SK-N-MC (cell line): ENCODE results near the gene FREM3.

ENCODE experiments used
- DNase-seq: peaks from one replicate; pipeline ENCODE4 v3.0.0-alpha.2; 2011; ENCODE audit warnings: low read depth, low spot score
- H3K27ac ChIP-seq: fragments of 200-600 bp; sonication (generic); 2 replicates; pipeline ENCODE4 v1.5.1; 2016; ENCODE audit warnings: mixed run types
- H3K36me3 ChIP-seq: fragments of 200-600 bp; sonication (generic); 2 replicates; pipeline ENCODE4 v1.6.1; 2017; ENCODE audit warnings: antibody characterized with exemption, low read length, mixed read lengths; ENCODE audit not compliant: insufficient read depth
- H3K4me3 ChIP-seq: fragments of 200-600 bp; sonication (generic); 2 replicates; pipeline ENCODE4 v1.5.1; 2016
- H3K9ac ChIP-seq: fragments of 200-600 bp; sonication (generic); 2 replicates; pipeline ENCODE4 v1.8.0; 2017; ENCODE audit warnings: mixed run types, mixed read lengths; ENCODE audit not compliant: insufficient read length
- H3K9me3 ChIP-seq: fragments of 200-600 bp; sonication (generic); 2 replicates; pipeline ENCODE4 v1.6.1; 2017; ENCODE audit warnings: low read depth, mild to moderate bottlenecking, antibody characterized with exemption, low read length, moderate library complexity, mixed read lengths
- EZH2 ChIP-seq: fragments of 200-600 bp; sonication (generic); IDR thresholded peaks from one replicate; pipeline ENCODE4 v1.6.1; 2017; ENCODE audit warnings: antibody characterized with exemption
- FOXP2 ChIP-seq: optimal IDR thresholded peaks from 2 replicates; pipeline ENCODE3; 2011; ENCODE audit warnings: mild to moderate bottlenecking, moderate library complexity; ENCODE audit not compliant: insufficient read depth; ENCODE audit errors: extremely low read length, control extremely low read depth
- POLR2AphosphoS5 ChIP-seq: IDR thresholded peaks from 2 replicates; pipeline ENCODE4 v1.6.1; 2012; ENCODE audit warnings: mild to moderate bottlenecking, low read depth, low read length, borderline replicate concordance

Gene FREM3

DNA sequence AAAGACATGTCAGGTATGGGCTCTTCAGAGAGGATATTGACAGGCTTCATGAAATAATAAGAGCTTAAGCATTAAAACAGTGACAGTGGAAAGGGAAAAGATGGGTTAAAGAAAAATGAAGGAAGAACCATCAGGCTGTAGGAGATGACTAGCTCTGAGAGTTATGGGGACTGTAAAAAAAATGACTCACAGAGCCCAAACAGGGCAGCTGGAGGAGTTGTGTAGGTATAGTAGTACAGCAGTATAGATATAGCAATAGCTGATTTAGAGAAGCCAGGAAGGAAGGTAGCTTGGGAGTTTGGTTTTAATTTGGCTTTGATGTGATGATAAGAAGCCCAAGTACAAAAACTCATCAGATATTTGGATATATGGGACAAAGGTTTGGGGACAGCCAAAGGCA is 66.6 kb downstream of the FREM3 start:
- Histone ChIP-seq H3K27ac (no peak overlapping the region), H3K4me3 (no peak overlapping the region), H3K36me3 (no peaks in the 10 kb centered on the region), H3K9ac (no peak overlapping the region), H3K9me3 (no peaks in the 10 kb centered on the region)
- TF ChIP-seq EZH2 (no peak), POLR2AphosphoS5 (no peak)
- DNase-seq: no peak

DNA sequence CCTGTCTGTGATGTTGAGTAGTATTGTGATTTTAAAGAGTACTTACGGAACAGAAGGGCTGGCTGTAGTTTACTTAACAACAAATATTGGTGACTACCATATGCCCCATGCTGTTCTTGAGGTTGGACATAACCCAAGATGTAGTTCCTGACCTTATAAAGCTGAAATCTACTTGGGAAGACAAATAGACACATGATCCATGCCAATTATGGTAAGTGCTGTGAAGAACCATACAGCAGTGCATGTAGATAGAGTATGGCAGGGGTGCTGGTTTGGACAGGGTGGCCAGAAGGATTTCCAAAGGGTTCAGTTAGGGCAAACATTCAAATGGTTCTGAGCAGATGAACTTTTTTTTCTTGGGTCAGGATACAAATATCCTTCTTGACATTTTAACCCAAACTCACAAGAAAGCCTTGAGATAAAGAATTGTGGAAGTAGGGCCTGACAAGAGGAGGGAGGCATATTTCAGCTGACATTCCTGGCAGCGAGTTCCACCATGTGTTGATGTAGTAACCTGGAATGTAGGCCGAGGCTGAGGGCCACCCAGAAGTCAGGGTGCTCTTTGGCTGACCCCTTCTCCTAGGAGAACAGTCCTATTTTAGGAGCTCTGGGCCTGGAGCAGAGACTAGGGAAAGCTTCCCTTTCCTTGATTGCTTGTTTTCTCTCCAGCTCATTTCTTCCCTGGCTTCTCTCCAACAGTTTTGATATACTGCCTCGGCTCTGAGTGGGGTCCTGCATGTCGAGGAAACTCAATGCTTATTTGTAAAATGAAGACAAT is 74.2 kb downstream of the FREM3 start:
- no peak overlapping the region for H3K4me3 ChIP-seq
- H3K36me3 ChIP-seq: no peaks in the 10 kb centered on the region
- TF ChIP-seq EZH2 (no peak), FOXP2 (no peak), POLR2AphosphoS5 (no peak)
- H3K9ac ChIP-seq: no peak overlapping the region
- no peaks in the 10 kb centered on the region for H3K9me3 ChIP-seq
- no peak for DNase-seq
- H3K27ac ChIP-seq: no peak overlapping the region

DNA sequence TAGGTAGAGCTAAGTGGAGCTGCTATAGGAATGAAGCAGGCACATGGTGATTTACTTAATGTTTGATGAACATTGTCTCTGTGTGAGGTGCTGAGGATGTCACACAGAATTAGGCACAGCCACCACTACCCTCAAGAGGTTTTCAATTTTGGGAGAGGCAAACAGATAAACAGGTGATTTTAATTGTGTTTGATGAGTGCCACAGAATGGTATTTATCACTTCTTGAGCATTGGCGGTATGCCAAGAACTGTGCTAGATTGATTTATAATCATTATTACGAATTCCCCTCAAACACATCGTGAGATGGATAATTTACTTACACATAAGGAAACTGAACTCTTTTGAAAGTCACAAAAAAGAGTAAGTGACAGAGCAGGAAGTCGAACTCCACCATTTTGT is 74.8 kb downstream of the FREM3 start:
- no peak for DNase-seq
- no peak overlapping the region for H3K27ac ChIP-seq

DNA sequence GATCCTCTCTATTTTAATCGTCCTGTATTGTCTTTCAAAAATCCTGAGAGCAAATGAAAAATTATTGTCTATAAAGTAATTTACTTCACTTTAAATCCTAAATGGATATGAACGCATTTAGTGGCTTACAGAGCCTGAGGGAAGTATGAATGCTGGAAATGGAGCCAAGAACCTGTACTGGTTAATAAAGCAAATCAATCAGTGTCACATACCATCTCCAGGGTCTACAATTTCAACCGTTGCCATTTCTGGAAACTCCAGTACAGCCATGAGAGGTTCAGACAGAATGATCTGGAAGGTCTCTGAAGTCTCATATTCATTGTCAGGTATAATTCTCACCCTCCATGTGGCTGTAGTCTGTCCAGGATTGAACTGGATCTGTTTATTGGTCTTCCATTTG is 76.6 kb downstream of the FREM3 start:
- TF ChIP-seq FOXP2: no peak
- TF ChIP-seq POLR2AphosphoS5: no peak
- TF ChIP-seq EZH2: no peak

More for the DNA sequence above, 74.8 kb downstream of the FREM3 start:
- Histone ChIP-seq H3K36me3 (no peaks in the 10 kb centered on the region), H3K9ac (no peak overlapping the region), H3K9me3 (no peaks in the 10 kb centered on the region), H3K4me3 (no peak overlapping the region)
- TF ChIP-seq FOXP2: no peak
- TF ChIP-seq POLR2AphosphoS5: no peak
- no peak for TF ChIP-seq EZH2

DNA sequence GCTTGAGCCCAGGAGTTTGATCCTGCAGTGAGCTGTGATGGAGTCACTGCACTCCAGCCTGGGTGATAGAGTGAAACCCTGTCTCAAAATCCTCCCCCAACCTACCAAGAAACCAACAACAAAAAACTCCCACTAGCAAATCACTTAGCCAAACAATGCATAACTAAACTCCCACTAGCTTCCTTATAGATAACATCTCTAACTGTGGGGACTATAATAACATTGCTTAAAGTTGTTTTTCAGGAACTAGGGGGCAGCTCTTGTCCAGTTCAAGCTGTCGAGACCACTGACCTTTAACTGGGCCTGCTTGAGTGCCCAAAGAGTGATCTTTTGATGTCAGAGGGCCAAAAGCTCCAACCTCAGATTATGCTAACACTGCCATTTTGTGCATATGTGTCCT is 81.7 kb downstream of the FREM3 start:
- Histone ChIP-seq H3K36me3 (no peaks in the 10 kb centered on the region), H3K27ac (no peak overlapping the region), H3K4me3 (no peak overlapping the region), H3K9ac (no peak overlapping the region), H3K9me3 (no peaks in the 10 kb centered on the region)
- no peak for DNase-seq
- TF ChIP-seq FOXP2 (no peak), POLR2AphosphoS5 (no peak), EZH2 (no peak)

More for the DNA sequence above, 76.6 kb downstream of the FREM3 start:
- no peaks in the 10 kb centered on the region for H3K9me3 ChIP-seq
- no peak for DNase-seq
- H3K9ac ChIP-seq: no peak overlapping the region
- H3K27ac ChIP-seq: no peak overlapping the region
- H3K36me3 ChIP-seq: no peaks in the 10 kb centered on the region
- no peak overlapping the region for H3K4me3 ChIP-seq

DNA sequence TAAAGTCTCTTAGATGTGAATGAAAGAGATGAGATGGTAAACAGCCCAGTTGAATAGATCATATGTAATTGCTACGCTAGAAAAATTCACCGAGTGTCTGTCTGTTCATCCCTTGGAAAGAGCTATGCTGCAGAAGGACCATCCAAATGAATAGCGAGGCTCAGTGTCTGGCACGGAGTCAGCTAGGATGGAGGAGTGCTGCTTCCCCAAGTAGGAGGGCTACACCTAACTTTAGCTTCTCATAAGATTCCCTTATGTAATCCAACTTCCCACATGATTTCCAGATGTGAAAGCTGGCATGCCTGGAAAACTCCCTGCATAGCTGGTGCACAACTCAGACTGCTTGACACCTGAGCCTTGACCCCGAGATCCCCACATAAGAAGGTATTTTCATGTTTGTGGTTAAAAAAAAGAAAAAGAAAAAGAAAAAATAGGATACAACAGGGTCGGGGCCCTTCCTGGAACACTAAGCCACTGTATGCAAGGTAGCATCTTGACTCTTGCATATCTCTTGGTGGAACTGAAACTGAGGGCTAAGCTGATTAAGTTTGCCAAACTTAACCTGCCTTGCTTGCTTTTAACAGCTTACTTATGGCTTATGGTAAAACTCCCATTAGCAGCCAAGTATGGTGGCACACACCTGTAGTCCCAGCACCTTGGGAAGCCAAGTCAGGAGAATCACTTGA is 82.3 kb downstream of the FREM3 start:
- no peak for DNase-seq
- H3K9me3 ChIP-seq: no peaks in the 10 kb centered on the region

DNA sequence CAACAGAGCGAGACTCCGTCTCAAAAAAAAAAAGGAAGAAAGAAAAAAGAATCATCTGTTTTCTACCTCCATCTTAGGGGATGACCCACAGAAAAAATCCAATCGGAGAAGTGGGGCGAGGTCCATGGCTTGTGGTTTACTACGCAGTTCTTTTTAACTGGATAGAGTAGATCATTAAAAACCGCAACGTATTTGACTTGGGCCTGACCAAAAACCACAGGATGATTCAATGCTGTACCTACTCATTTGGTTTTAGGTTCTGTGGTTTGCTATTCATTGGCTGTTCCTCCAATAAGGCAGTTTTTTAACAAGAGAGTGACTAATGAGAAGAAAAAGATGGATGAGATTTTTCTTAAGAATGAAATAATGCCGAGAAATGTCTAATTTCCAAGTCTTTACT is 83.7 kb downstream of the FREM3 start:
- H3K4me3 ChIP-seq: no peak overlapping the region
- no peaks in the 10 kb centered on the region for H3K36me3 ChIP-seq
- no peak overlapping the region for H3K9ac ChIP-seq
- H3K9me3 ChIP-seq: no peaks in the 10 kb centered on the region
- H3K27ac ChIP-seq: no peak overlapping the region
- TF ChIP-seq EZH2 (no peak), POLR2AphosphoS5 (no peak), FOXP2 (no peak)
- DNase-seq: no peak

More for the DNA sequence above, 82.3 kb downstream of the FREM3 start:
- H3K9ac ChIP-seq: no peak overlapping the region
- H3K4me3 ChIP-seq: no peak overlapping the region
- no peaks in the 10 kb centered on the region for H3K36me3 ChIP-seq
- no peak for TF ChIP-seq FOXP2
- TF ChIP-seq EZH2: no peak
- TF ChIP-seq POLR2AphosphoS5: no peak
- no peak overlapping the region for H3K27ac ChIP-seq

DNA sequence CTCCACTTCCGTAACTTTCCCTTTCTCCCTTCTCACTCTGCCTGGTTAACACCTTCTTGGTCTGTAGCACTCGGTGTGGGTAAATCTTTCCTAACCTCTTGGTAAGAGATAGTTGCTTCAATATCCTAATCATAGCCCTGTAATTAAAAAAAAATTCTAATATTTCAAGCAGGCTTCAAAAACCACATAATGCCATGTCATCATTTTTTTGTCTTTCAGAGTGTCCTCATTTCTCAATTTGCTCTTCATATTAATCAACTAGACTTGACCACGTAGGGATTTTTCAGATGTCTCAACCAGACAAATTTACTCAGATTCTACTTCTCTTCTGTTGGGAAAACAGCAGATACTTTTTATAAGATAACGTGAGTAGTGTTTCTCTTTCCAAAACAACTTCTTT is 91.0 kb downstream of the FREM3 start:
- TF ChIP-seq FOXP2: no peak
- no peak for TF ChIP-seq POLR2AphosphoS5
- no peak for TF ChIP-seq EZH2
- H3K9ac ChIP-seq: no peak overlapping the region
- H3K27ac ChIP-seq: no peak overlapping the region
- no peak for DNase-seq
- no peaks in the 10 kb centered on the region for H3K36me3 ChIP-seq
- no peak overlapping the region for H3K4me3 ChIP-seq
- H3K9me3 ChIP-seq: no peaks in the 10 kb centered on the region
